Activated CD8-positive, alpha-beta memory T cell treated with anti-CD3 and anti-CD28 coated beads, Interleukin-2, amount 50 U/mL, for 1 hour (primary cell): ENCODE data around the gene TMCO5A.
"Not testable (repeated sequence)": the region's sequence is repeated elsewhere in the genome, so short reads cannot be mapped to it uniquely, and the experiment has no call there.

ENCODE experiments used
- DNase-seq: peaks from one replicate; pipeline ENCODE4 v3.0.0-alpha.2; 2020; ENCODE audit errors: extremely low read depth

The TMCO5A gene

DNA sequence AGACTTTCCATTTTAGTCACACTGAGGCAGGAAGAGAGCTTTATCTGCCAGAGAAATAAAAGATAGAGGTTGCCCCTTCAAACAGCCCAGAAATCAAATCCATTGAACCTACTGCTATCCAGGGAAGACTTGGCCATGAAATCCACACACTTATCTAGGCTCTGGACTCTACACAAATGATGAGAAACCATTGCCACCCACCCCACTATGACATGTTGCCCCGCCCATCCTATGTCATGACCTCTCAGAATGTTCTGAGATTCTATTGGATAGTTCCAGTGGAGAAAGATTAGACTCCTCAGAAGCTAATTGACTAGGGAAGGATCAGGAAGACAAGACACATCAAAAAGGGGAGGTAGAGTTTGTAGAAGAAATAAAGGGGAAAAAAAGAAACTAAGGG, at the start of gene TMCO5A:
TMCO5A (plus strand) TSS at position 301 of the 400 bp plus-strand sequence. CDS start 1,684 bp downstream, outside the sequence.
- DNase-seq, result no peak

DNA sequence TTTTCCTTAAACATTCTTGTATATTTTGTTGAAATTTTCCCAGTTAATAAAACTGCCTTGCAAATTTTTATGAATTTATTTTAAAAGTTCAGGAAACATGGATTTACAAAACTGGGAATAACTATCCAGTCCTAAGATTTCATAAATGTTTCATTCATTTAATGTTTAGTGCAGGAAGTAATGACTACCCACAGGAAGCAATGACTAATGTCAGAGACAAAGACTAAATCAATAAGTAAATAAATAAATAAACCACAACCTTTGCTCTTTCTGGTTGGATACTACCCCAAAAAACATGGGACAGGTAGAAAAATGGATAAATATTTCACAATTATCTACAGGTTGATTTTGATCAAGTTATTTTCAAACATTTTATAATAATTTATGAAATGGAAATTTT, 48.8 kb upstream of the TMCO5A start:
- DNase-seq, result no peak

DNA sequence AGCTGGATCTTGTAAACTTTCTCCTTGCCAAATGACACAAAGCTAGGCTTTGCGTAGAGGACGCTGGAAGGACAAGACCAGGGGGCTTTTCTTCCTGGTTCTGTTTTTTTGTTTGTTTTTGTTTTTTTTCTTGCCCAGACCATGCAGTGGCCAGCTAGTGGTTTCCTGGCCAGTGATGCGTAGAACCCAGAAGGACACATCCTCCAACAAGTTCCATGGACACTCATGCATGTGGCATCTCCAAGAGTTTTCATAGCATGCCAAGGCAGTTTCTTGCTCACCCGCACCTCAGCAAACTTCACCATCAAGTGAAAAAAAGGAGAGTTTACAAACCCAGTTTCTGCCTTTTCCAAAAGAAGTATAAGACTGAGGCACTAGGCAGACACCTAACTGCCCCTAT, 46.1 kb upstream of the TMCO5A start:
- DNase-seq, result no peak

DNA sequence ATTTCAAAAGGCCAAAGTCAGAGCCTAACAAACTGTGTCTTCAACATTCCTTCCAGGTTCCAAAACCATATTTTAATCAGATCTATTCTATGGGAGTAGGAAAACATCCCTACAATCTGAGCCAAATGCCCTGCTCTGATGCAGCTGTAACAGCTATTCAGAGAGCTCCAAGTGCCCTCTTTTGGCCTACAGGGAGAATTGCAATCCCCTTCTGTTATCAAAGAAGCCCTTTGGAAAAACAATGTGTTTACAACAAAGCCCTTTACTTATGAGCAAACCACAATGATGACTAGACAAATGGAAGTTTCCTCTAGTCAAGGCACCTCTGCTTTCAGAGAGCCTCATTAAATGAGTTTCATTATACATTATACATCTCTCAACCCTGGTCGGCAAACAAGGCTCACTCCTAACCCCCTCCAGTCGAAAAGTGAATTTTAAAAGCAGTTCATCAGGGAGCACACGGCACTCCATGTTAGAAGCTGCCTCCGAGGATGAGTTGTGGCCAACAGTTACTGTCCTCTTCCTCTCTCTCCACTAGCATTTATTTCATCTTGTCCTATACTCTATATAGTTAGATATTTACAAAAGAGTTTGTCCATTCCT, 42.6 kb upstream of the TMCO5A start:
- DNase-seq, result no peak

DNA sequence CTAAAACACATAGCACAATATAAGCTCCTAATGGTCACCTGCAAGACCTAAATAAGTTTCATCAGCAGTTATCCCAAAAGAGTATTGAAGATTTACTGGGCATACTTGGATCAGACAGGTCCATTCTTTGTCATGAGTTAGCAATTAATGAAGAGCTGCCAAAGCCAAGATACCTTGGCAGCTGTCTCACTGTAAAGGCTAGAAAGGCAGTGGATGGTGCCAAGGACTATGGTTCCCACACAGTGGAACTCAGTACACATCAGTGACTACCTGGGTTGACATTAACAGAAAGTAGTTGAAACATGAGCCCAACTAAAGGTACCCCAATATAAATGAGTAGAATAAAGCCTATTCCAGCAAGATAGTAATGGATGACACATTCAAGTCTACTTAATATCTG, 41.1 kb upstream of the TMCO5A start:
- no peak for DNase-seq

DNA sequence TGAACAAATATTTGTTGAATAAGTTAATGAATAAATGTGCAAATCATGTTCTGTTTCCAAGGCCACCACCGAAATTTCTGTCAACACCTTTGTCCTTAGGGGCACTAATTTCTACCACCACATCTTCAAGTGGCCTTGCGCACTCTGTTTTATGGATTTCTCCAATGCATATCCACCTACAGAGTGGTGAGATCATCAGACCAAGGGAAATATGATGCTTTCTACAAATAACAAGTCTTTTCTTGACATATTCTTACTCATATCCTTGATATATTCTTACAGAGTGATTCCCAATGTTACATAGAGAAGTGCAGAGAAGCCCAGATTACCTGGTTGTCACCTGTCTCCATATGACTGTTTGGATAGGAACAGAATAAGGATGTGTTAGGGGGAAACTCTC, 36.1 kb upstream of the TMCO5A start:
- DNase-seq, result no peak

DNA sequence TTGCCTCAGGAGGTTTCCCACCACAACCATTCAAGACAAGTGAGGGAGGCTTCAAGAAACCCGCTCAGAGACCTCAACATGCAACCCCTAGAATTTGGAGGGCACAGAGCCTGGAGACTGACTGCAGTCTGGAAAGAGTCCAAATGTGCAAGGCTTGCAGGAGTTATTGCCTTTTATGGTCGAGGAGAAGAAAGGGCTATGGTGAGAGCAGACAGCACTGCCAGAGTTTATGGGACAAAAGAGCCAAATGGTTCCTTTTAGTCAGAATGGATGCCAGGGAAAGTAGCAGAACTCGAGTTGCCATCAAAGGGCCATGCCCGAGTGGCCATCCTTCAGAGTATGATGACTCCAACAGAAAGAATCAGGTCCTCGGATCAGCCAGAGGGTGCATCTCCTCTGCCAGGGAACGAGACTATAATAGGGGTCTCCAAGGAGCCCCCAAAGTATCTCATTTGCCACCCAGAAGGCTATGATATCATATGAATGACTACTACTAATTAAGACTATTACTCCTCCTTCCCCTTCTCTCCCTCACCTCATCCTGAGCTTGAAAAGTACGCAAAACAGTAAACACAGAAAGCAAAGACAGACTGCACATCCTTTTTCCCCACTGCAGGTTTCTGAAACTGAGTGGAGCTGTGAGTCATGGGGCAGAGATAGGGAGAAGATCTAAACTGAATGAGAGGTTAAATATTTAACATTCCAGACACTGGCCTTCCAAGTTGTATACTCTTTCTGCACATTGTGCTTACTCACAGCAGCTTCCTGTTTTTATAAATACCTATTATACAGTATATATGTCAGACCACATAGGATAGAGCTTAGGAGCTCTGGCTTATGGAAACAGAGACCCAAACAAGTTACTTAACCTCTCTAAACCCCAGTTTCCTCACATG, 33.9 kb upstream of the TMCO5A start:
- no peak for DNase-seq

DNA sequence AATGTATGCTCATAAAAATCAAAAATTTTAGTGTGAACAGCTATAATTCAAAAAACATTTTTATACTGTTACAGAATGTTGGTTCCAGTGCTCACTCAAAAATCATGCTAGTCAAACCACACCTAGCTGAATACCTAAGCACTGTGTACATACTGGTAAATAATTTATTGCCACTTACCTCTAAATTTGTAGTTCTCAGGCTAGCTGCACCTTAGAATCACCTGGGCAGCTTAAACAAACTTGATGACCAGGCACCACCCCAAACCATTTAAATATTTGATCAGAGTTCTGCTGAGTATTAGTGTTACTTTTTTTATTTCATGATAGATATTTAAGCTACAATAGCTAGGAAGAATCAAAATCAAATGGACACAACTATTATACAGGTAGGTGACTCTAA, 32.3 kb upstream of the TMCO5A start:
- no peak for DNase-seq

DNA sequence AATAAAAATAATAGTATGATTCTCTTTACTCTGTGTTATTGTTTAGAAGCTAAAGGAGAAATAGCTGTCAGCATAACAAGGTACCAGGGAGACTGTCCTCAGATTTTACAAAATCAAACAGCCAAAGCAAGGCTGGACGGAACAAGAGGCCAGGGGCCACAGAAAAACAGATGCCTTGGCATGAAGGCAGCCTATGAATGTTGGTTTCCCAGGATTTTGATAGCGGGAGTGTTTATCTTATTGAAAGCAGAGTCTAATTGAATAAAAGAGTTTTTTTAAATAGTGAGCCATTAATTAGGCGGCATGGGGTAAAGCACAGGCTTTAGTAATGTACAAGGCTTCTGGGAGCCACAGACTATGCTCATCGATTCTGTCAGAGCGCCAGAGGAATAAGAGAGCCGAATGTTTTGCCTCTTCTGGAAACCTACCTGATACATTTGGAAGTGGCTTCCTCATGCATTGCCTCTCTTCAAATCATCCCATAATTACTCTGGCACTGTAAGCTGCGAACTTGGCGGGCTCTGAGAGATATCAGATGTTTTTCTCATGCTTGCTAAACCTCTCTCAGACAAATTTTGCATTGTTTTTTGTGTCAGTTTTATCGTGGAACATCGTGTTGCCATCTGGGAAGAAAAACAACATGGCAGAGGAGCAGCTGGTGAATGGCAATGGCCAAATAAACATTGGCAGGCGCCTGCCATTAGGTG, 30.4 kb upstream of the TMCO5A start:
- DNase-seq, result no peak

DNA sequence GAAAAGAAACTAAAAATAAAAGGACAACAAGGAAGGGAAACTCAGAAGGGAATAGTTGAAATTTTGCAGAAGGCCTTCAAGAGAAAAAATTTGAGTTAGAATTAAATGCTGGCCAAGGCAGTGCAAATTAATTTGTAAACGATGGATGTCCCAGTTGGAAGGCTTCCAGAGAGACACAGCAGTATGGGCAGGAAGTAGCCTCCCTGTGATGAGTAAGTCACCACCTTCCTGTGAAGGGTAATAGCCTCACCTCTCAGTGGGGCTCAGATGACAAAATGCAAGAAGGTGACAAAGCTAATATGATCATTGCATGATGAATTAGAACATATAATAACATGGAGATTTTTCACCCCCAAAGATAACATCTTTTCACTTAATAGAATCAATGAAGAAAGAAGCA, 27.3 kb upstream of the TMCO5A start:
- no peak for DNase-seq

DNA sequence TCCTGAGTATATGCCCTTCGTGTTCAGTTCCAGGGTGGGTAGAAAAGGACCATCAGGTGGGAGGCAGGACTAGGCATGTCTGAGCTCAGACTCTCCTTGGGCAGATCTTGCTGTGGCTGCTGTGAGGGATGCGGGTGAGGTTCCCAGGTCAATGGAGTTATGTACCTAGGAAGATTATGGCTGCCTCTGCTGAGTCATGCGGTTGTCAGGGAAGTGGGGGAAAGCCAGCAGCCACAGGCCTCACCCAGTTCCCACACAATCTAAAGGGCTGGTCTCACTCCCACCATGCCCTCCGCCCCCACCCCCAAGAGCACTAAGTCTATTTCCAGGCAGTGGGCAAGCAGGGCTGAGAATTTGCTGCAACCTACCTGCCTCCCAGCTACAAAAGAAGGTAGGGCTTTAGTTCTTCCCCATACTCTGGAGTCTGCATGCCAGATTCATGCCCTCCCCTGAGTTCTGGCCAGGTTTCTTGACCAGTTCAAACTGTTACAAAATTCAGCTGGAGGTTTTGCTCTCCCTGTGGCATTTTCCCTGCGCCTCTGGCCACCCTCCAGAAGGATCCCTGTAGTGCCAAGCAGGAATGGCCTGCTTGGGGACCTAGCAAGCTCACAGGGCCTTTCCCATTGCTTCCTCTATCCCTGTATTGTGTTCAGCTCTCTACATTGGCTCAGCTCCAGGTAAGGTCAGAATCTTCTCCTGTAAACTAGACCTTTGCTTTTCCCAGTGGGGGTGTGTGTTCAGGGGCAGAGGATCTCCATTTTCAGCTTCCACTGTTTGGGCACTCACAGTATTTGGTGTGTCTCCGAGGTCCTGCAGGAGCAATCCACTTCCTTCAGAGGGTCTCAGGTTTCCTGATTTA, 12.7 kb upstream of the TMCO5A start:
- DNase-seq, result no peak

DNA sequence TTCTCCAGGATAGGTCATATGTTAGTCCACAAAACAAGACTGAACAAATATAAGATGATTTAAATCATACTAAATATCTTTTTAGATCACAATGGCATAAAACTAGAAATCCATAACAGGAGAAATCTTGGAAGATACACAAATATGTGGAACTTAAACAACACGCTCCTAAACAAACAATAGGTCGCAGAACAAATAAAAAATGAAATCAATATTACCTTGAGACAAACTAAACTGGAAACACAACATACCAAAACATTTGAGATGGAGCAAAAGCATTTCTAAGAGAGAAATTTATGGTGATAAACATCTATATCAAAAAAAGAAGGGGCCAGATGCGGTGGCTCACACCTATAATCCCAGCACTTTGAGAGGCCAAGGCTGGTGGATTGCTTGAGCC, 8.3 kb upstream of the TMCO5A start:
- no peak for DNase-seq

DNA sequence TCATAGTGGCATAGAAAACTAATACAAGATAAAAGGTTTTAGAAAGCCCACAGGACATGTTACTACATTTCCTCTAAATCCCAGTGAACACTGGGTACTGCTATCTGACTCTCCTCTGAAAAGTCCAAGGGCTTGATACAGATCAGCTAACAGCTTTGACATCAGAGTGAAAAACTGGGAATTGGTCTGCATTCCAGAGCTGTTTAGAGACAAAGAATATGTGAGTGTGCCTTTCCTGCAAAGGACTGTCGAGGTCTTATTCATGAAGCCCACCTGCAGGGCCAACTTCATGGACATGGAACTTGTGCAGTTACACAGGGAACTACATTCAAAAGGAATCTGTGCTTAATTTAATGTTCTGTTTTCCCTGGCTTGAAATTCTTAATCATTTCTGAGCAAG, 5.2 kb upstream of the TMCO5A start:
- DNase-seq, result no peak

DNA sequence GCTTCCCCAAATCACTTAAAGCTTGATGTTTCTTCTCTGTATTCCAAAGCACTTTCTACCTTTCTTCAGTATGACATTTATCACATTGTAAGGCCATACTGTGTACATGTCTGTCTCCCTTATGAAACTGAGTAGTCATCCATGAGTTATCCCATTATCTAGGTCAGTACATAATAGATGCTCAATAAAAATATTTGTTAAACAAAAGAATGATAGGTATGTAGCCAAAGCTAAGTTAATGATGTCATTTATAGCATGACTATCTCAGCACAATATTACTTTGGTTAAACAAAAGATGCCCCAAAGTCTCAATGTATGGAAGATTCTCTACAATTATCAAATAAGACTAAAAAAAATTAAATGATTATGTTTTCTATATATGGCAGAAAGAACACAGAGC, 3.1 kb upstream of the TMCO5A start:
- no peak for DNase-seq

DNA sequence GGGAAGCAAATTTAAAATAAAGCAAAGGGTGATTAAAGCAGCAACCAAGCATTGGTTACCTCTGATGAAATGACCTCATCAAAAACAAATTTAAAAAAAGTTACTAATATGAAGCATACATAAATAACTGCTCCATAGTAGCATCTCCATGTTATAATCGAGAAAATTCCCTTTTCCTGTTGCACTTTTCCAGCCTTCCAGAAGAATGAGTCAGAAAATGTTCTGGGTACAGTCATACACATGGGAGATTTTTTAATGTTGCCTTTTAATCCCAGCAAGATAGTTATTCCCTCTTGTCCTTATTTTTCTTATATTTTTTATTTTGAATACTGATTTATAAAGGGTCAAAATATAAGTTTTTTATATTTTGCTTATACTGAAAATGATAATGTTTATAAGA, 2.6 kb upstream of the TMCO5A start:
- no peak for DNase-seq

DNA sequence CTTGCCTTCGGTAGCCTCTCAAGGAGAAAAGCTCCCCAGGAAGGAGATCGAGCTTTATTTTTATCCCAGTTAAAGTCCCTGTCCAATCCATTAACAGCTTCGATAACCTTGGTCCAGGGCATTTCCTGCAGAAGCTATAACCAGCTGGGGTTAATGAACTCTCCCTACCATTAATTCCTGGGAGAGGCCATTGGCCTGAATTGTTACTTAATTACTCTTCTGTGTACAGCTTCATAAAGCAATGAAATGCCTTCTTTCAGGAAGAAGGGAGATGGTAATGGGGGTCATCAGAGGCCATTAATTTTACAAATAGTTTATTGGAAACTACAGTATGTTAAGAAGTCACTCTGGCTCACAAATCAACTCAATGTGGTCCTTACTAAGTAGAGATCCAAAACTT, 1.9 kb upstream of the TMCO5A start:
- DNase-seq, result no peak

DNA sequence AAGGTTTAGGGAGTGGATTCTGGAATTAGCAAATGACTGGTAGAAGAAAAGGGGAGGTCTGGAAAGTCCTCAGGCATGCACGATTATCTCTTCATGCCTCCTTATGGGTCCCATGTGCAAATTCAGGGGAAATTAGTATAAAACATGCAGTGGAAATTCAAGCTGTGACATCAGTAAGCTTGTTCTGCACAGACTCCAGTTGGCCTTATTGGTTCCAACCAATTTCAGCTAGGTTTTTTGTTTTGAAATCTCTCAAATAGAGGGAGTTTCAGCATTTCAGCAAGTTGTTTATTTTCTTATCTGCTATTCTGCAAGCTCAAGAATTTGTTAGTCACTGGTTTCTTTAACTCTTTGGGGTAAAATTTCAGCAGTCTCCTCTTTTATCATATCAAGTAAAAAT, 774 bp upstream of the TMCO5A start:
- no peak for DNase-seq

DNA sequence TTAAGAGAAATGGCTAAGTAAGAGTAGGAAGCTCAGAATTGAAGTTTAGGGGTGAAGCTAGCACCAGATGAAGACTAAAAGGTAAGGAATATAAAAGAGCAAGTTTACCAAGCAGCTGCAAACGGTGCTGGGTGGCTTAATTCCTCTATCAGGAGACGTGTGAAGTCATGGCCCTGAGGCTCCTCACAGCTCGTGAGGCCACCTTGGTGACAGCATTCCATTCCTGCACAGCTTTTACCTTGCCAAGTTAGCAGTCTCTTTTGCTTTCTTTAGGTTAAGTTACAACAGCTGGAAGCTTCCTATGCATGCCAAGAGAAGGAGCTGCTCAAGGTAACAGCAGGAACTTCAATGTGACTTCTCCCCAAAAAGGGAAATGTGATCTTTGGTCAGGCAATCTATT, 6.4 kb downstream of the TMCO5A start:
- DNase-seq, result no peak

DNA sequence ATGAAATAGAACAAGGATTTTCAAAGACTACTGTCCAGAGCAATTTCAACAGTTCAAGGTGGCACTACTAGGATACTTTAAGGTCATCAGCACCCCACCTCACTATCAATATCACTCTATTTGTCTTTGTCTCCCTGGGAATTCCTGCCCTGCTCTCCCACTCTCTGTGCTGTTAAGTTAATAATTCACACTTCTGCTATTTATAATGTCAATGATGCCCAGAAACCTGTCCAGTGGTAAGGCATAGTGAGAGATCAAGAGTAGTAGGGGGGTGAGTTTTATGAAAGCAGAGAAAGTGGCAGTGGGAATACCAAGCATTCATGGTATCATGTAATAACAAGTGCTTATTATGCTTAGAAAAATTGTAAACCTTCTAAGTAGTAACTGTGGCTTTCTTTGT, 7.3 kb downstream of the TMCO5A start:
- no peak for DNase-seq

DNA sequence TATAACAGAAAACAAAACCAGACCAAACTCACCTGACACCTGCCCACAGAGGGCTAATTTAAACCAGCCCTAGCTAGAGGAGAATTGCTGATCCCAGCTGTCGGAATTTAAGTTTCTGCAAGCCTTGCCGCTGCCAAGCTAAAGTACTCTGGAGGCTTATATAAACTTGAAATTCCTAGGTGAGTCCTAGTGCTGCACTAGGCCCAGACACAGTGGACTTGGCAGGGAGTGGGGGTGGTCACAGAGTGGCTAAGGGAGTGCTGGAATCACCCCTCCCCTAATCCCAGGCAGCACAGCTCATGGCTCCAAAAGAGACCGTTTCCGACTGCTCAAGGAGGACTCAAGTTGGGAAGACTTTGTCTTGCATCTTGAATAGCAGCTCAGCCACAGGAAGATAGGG, 17.6 kb downstream of the TMCO5A start:
- no peak for DNase-seq

DNA sequence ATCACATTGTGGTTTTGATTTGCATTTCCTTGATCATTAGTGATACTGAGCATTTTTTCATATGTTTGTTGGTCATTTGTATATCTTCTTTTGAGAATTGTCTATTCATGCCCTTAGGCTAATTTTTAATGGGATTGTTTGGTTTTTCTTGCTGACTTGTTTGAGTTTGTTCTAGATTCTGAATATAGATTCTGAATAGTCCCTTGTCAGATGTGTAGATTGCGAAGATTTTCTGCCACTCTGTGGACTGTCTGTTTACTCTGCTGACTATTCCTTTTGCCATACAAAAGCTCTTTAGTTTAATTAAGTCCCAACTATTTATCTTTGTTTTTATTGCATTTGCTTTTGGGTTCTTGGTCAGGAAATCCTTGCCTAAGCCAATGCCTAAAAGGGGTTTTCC, 26.3 kb downstream of the TMCO5A start:
- DNase-seq, result not testable (repeated sequence)

DNA sequence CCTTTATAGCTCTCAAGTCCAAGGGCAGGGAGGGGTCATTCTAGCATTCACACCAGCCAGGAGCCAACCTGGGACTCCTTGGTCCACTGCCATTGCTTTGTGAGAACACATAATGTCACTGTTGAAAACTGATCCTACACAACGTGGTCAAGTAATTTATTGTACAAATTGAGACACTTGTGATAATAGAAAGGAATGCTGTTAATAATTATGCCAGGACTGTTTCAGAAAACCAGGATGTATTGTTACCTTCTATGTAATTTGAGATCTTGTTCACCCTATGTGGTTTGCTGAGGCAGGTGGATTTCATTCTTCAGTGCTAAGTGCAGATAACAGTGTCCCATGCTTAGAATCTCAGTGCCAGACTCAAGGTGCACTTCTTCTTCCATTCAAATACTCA, 33.3 kb downstream of the TMCO5A start:
- DNase-seq, result no peak
